DOHH2 (cell line): ENCODE data around the gene EHMT2.

ENCODE experiments used
- EZH2phosphoT487 ChIP-seq: fragments of 200-600 bp; sonication (generic); IDR thresholded peaks from 2 replicates; pipeline ENCODE4 v1.6.1; 2017; ENCODE audit warnings: borderline replicate concordance, mild to moderate bottlenecking, antibody characterized with exemption, low read length, moderate library complexity, mixed read lengths
- TF ChIP-seq, protein P1 (sequence below): fragments of 200-600 bp; sonication (generic); IDR thresholded peaks from one replicate; pipeline ENCODE4 v1.5.1; 2014; ENCODE audit warnings: antibody characterized with exemption, mild to moderate bottlenecking, low read depth, low read length; ENCODE audit not compliant: poor library complexity, severe bottlenecking

DNA sequence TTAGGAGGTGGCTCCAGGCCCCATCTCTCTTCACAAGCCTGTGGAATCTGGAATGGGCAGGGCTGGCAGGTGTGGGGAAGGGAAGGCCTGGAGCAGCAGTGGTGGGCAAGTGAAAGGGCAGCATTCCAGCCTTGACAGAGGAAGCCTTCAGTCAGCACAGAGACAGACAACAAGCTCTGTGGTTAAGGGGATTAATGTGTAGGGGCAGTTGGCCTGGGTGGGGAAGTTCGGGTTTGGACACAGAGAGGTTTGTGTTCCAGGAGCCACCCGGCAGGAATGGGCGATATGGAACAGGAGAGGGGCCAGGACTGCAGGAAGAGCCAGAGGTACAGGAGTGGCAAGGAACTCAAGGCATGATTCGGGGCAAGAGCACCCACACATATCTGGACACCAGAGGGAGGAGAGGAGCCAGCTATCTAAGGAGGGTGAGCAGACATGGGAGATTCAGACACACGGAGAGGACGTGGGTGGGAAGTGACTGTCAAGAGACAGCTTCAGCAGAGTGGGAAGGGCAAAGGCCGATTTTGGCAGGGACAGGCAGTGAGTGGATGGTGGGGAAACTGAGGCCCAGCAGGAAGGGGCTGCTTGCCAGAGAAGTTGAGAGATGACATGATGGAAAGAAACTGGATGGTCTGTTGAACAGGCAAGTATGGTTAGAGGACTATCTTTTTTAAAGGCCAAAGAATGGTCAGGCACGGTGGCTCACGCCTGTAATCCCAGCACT, 16.2 kb downstream of the EHMT2 start:
- TF ChIP-seq, protein P1, sequence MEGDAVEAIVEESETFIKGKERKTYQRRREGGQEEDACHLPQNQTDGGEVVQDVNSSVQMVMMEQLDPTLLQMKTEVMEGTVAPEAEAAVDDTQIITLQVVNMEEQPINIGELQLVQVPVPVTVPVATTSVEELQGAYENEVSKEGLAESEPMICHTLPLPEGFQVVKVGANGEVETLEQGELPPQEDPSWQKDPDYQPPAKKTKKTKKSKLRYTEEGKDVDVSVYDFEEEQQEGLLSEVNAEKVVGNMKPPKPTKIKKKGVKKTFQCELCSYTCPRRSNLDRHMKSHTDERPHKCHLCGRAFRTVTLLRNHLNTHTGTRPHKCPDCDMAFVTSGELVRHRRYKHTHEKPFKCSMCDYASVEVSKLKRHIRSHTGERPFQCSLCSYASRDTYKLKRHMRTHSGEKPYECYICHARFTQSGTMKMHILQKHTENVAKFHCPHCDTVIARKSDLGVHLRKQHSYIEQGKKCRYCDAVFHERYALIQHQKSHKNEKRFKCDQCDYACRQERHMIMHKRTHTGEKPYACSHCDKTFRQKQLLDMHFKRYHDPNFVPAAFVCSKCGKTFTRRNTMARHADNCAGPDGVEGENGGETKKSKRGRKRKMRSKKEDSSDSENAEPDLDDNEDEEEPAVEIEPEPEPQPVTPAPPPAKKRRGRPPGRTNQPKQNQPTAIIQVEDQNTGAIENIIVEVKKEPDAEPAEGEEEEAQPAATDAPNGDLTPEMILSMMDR: no peak
- no peak for TF ChIP-seq EZH2phosphoT487
